ENCODE measurements around the gene ENC1.

- TF ChIP-seq POLR2AphosphoS5 (IDR thresholded peaks at IDR 0.05; ENCODE audit: low read depth, low read length) (no peak), POLR2A (IDR thresholded peaks at IDR 0.05; ENCODE audit: low read depth, low read length) (no peak), TAF1 (IDR thresholded peaks at IDR 0.05; ENCODE audit: low read depth, low read length) (no peak), SPI1 (IDR thresholded peaks at IDR 0.05; ENCODE audit: low read depth, low read length) (no peak)
Measured at GRCh38 chr5:74595143-74595925, 45.2 kb downstream of the ENC1 start.
